Umbilical cord (tissue), 2 donors: Measurements from ENCODE around the gene PLA2G1B. TPM values are rescaled to one million over a fixed set of nuclear protein-coding genes. Genes with fewer than 3 reads are reported as not detected.

ENCODE experiments used
- DNase-seq: peaks from one replicate; pipeline ENCODE4 v3.0.0-alpha.2; 2015; ENCODE audit warnings: low spot score
- total RNA-seq: library from RNA; depleted of rRNA; stranded (reverse); fragments of >200 nt; gene quantifications from one replicate; pipeline ENCODE4 v1.2.3, GENCODE V29; 2014; ENCODE audit warnings: low replicate concordance; ENCODE audit not compliant: insufficient read depth

PLA2G1B gene
- not detected for total RNA-seq

DNA sequence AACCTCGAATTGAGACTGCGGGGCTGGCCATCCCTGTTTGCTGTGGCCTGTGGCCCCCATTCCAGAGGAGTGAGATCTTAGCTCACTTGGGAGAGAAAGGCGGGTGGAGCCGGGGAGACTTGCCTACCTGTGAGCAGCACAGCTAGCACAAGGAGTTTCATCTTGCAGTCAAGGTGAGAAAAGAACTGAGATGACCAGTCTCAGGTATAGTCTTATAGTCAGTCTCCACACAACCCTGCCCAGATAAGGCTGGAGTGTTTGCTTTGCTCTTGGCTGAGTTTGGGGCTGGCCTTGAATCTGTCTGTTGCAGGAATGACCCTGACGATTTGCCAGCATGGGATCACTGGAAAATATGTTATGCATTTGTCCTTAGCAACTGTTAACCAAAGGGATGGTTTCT, at the start of gene PLA2G1B:
Gene PLA2G1B, minus strand, starts transcription at position 187 of the 400 bp plus-strand sequence. Its CDS starts 26 bp downstream, at position 161.
- peak; percentile 42 for DNase-seq

DNA sequence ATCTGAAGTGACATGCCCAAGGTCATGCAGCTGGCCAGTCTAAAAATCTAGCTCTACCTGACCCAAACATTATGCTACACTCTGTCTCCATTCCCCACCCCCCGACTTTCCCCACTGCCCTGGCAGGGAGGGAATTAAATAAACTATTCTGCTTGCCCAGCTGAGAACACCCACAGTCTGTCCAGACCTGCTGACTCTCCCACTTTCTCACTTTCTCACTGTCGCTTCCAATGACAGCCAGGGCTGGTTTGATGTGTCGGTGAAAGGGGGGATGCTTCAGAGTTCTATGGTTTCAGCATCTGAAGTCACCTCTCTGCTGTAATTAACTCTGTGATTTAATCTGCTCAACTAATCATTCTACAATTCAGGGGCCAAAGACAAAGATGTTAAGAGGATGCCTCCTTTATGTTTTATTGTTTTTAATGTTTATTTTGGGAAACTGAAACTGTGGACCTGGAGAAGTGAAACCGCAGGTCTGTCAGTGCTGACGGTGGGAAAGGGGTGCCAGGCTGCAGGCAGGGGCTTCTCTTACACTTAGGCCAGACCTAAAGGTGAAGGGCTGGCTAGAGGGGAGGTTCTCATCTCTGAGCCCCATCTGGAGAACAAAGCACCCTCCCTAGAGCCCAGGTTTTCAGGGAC, 49.5 kb upstream of the PLA2G1B start:
- no peak for DNase-seq

DNA sequence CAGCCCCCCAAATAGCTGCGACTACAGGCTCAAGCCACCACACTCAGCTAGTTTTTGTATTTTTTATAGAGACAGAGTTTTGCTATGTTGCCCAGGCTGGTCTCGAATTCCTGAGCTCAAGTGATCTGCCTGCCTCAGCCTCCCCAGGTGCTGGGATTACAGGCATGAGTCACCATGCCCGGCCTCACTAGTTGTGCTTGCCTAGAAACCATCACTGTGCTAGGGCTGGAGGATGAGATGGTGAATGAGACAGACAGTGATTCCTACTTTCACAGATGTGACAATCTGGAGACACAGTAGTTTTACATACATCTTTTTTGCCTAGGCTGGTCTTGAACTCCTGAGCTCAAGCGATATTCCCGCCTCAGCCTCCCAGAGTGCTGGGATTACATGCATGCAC, 48.8 kb upstream of the PLA2G1B start:
- no peak for DNase-seq

DNA sequence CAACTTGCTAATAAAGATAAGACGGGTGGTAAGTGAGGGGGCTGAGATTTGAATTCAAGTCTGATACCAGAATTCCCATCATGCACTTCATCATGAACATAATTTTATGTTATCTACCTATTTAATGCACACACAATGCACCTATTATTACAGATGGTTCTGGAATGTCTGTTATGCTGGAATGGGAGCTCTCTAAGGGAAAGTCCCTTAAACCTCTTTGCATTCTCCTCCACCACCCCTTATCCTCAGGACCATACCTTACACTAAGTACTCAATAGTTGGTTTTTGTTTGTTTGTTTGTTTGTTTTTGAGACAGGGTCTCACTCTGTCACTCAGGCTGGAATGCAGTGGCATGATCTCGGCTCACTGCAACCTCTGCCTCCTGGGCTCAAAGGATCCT, 48.4 kb upstream of the PLA2G1B start:
- no peak for DNase-seq

DNA sequence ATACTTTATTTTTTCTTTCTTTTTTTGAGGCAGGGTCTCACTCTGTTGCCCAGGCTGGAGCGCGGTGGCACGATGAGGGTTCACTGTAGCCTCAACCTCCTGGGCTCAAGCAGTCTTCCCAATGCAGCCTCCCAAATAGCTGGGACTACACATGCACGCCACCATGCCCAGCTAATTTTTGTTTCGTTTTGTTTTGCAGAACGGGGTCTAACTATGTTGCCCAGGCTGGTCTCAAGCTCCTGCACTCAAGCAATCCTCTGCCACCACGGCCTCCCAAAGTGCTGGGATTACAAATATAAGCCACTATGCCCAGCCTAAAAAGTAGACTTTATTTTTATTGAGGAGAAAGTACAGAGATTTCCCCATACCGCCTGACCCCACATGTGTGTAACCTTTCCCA, 46.1 kb upstream of the PLA2G1B start:
- DNase-seq = no peak

DNA sequence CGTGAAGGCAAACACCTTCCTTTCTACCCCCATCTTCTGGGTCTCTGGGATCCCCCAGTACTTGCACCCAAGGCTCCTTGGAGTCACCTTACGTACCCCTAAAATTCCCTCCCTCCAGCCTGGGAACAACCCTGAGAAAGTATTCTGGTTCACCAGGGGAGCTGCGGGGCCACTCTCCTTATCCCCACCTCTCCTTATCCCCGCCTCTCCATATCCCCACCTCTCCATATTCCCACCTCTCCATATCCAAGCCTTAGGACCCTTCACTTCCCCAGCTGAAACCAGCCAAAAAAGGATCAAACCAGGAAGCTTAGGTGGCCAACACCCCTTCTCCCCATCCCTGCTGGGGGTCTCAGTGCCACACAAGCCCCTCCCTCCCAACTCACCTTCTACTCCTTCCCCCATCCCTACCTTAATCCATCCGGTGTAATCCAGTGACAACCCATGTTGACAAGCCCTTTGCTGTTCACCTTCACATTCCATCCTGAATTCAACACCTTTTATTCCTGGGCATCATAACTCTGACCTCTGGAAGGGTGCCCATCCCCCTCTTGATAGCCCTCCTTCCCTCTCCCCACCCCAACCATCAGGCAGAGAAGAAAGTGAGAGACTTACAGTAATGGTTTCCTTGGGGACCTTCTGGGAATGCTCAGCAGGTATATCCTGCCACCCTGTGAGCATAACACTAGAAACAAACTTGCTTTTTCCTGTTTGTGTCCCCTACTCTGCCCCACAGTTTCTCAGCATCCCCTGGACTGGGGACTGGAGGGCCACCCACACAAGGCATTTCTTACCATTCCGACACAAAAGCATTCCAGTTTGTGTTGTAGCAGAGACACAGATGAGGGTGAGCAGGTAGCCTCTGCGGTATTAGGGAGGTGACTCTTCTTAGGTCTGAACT, 43.0 kb upstream of the PLA2G1B start:
- no peak for DNase-seq

DNA sequence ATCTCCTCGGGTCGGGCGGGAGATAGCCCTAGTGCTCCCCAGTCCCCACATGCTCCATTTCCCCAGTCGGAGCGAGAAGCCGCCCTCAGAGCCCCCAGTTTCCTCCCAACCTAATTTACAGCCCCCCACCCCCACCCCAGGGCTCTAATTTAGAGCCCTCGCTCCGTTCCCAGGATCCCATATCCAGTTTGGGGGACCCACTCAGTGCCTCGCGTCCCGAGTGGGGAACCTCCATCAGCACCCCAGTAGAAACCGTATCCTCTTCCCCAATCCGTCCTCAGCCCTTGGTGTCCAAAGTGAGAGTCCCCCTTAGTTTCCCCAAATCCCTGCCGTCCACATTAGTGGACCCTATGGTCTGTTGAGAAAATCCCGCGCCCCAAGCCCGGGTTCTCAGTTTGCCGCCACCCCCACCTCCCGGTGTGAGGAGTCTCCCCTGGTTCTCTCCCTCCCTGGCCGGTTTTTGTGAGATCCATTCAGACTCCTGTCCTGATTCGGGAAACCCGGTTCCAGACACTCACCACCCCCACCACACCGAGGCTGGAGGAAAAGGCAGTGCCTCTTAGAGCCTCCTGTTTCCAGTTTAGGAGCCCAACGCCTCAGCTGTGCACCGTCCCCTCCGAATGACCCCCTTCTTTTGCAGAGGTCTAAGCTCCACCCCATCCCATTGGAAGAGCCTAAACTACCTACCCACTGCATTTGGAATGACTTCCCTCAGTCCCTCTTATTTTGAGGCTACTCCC, 42.2 kb upstream of the PLA2G1B start:
- DNase-seq = no peak

DNA sequence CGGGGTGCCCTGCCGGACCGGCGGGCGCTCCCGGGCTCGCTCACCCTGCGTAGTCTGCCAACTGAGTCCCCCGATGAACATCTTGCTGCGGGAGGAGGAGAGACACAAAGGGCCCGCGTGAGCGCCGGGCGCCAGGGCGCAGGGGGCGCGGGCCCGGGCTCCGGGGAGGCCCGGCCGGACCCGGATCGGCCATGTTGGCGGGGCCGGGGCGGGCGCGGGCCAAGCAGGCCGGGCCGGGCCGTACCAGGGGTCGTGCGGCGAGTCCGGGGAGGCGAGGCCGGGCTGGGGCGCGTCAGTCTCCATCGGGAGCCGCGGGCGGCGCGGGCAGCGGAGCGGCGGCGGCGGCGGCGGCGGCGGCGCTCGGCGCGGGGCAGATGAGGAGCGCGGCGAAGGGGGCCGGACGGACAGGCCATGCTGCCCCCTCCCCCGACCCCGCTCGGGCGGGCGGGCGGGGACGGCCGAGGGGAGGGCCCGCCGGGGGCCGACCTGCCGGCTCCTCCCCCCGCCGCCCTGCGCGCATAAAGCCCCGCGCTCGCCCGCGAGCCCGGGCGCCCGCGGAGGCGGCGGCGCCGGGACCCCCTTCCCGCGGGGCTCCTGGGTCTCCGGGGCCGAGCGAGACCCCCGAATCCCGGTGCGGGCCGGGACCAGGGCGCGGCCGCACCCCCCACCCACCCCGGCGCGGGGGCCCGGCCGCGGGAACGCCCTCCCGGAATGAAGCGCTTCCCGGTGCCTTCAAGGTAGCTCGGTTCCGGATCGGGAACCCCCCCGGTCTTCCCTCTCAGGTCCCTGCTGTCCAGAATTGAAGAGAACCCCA, 41.4 kb upstream of the PLA2G1B start, which contains the start of gene MSI1:
Gene MSI1, minus strand, starts transcription at position 376 of the 814 bp plus-strand sequence. Its CDS starts 73 bp downstream, at position 303.
- no peak for DNase-seq

DNA sequence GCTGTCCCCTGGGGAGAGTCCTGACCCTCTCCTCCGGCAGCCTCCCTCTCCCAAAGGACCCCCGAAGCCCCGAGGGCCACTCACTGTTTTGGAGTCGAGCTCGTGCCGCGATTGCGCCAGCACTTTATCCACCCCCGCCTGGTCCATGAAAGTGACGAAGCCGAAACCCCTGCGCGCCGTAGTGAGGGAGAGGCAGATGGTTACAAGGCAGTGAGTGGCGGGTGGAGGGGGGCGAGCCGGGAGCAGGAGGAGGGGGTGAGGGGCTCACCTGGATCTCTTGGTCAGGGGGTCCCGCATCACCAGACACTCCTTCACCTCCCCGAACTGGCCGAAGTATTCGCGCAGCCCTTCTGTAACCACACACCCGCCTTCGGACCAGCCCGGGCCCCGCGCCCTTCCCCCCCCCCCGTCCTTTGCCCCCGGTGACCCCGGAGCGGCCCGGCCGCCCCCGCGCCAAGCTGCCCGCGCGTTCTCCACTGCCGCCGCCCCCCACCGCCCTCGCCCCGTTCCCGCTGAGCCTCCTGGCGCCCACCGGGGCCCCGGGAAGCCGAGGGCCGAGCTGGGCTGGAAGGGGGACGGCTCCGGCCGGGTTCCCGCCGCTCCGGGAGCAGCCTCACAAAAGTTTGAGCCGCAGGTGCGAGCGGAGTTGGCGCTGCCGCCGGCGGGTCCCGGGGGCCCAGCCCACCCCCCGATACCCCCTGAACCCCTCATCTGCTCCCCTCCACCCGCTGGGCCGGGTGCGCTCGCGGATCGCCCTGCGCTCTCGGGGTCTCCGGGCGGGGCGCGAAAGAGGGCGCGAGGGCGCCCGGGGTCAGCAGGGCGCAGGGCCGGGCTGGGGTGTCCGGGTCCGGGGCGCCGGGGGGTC, 40.6 kb upstream of the PLA2G1B start:
- DNase-seq = no peak

DNA sequence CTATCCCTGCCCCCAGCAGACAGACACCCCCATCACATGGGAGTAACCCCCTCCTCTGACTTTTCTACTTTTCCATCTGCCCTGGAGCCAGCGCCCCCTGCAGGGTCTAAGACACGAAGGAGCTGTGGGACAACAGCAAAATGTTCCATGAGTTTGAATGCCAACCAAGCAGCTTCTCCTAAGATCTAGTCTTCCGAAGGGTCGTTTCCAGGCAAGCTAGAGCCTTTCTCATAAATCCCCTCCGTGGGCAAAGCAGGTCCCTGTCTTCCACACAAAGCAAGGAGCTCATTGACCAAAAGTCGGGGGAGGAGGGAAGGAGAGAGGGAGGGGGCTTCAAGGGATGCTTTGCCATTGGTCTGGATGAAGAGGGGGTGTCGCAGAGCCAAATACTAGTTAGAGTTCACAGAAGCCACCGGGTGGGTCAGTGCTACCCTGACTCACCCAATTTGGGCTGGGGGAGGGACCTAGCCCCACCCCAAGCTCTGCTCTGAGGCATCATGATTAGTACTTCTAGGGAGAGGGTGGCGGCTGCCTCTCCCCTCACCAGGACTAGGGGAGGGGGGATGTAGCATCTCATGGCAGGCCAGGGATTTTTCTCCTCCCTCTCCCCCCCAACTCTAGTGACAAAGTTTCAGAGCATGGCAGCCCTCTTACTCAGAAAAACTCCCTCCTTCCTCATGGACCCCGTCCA, 39.8 kb upstream of the PLA2G1B start:
- peak; percentile 21 for DNase-seq

DNA sequence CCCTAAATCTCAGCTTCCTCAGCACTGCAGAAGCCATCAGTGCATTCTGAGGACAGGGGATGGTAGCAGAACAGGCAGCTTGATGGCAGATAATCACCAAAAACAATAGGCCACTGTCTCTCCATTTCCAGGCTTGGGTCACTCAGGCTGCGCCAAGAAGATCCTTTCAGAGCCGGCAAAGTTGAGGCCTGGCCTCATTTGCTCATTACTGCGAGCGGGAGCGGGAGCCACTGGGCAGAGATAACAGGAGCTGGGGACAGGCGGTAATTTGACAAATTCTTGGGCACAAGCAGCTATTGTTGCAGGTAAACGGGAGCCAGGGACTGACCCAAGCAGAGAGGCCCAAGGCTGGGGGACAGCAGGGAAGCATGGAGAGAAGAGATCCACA, 39.3 kb upstream of the PLA2G1B start:
- no peak for DNase-seq

DNA sequence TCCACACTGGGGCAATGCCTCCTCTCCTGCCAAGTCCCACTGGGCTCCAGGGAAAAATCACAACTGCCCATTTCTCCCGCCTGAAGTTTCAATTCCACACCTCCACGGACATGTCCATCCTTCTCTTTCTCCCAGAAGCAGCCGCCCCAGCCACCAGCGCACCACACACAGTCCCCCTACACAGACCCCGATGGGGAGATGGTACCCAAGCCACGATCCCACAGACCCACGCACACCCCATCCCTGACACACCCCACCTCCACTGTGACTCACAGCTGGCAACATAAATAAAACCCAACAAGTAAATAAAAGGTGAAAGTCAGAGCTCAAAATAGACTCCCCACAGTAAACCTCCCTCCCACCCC, 38.7 kb upstream of the PLA2G1B start:
- no peak for DNase-seq

DNA sequence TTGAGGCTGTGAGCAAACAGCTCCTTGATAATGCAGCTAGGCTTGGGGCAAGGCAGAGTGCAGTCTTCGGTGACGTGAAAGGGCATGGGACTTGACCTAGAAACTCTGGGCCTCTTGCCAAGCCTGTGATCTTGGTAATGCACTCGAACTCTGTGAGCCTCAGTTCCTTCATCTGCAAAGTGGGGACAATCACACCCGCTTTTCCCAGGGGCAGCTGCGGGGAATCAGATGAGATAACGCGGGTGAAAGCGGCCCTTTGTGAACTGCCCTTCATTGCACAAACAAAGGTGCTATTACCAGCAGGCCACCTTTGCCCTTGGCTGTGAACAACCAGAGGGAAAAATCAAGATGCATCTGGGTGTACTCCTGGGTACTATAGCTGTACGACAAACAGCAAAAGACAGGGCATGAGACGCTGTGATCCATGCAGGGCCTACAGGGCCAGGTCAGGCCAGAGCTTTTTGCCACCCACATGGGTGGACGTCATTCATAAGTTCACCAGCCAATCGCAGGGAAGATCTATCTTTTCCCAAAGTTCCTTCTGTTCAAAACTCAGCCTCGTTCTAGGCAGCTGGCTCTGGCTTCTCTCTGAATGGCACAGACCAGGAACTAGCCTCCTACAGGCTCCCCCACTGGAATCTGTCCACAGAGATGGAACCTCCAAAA, 38.2 kb upstream of the PLA2G1B start:
- no peak for DNase-seq

DNA sequence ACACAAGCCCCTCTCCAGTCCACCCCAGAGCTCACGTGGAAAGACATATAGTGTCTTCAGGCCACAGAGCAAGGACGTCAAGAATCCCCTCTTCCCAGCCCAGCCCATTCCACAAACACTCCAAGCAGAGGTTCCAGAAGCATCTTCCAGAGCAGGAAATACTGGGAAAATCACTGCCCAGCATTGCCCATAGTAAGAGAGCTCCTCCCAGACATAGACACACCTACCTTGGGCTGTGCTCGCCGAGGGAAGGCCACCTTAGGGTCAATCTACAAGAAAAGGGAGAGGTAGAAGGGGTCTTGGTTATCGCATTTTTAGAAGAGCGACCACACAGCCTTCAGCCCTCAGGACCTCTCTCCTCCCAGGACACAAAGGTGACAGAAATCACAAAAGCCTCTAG, 36.9 kb upstream of the PLA2G1B start:
- DNase-seq = no peak

DNA sequence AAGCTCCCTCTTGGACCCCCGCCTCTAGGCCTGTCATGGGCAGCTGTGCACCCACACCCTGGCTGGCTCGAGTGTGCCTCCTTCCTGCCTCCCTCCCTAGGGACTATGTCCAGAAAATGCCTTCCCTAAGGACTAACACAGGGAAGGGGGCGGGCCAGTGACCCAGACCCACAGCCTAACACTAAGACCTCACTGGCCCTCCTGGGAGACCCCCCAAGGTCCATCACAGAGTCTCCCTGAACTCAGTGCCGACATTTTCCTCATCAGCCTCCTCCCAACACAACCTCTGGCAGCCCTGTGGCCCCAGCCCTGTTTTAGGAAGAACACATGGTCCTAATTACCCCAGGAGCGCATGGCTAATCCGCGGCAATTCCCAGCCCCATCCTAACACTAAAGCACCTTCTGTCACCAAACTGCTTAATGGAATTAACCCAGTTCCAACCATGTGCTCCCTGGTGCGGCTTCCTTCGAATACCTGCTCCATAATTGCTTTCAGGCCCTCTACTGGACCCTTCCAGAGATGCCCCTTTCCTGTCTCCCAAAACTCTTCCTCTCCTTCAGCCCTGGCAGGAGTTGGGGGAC, 35.8 kb upstream of the PLA2G1B start:
- no peak for DNase-seq

DNA sequence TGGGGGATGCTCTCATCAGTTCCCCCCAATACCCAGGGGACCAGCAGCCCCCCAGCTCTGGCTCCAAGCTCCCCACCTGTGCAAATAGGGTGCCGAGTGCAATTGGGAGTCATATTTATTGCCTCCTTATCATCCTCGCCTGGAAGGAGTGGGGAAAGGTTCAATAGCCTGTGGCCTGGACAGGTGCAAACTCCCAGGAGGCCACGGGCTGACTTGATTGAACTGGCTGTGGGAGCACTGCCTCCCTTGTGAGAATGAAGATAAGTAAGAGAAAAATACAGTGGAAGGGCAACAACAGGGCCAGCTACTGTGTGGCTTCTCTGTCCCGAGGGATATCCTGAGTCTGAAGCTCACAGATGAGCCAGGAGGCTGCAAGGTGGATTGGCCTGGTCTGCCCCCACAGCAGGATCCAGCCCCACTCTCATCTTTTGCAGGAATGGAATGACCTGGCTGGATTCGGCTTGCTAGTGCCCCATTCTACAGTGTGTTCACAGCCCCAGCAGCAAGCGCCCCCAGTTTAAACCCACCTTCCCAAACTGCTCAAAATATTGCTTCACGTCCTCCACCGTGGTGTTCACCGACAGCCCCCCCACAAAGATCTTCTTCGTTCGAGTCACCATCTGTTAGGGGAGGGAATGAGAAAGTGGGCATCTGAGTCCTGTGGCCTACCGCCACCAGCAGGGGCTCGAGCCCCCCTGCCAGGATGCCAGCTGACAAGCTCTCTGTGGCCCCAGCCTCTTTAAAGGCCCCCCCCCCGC, 35.1 kb upstream of the PLA2G1B start:
- DNase-seq = no peak

DNA sequence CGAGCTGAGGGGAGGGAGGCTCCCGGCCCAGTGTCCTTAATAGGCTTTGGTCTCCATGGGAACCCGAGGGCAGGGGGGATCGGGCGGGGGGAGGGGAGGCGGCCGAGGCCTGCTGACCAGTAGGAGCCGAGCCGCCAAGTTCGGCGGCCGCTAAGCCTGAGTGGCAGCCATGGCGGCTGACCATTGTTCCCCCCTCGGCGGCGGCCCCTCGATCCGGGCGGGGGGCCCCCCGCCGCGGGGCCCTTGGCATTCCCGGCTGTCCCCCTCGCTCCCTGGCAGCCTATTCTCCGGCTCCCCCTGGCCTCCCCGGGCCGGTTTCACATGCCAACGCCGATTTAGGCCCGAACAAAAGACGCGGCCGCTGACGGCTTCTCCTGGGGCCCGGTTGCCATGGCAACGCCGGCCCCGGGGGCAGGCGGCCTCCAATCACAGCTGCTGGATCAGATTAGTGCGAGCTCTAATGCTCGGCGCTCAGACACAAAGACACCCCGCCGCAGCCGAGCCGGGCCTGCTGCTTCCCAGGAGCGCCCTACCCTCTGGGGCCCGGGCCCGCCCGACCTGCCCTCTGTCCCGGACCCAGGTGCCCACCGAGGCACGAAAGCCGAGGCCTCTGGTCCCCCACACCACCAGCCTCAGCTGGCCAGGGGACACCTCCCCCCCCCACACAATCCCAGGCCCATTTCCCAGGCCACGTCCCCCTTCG, 34.1 kb upstream of the PLA2G1B start:
- DNase-seq = peak; percentile 90
